NCI-H748 treated with DMSO at 0.1 percent for 48 hours (cell line): ENCODE measurements around the gene SDK2.
A peak's percentile ranks its signal among the peaks of the same experiment; 100 is the strongest.
"Not testable (repeated sequence)": the region's sequence is repeated elsewhere in the genome, so short reads cannot be mapped to it uniquely, and the experiment has no call there.

Source experiments
- DNase-seq: peaks from one replicate; lab custom pipeline; 2025; lab: John Stamatoyannopoulos, UW

The SDK2 gene

GRCh38 chr17:73480740-73481139, 163.5 kb downstream of the SDK2 start:
- DNase-seq, result no peak

- DNase-seq, result no peak
Observed at GRCh38 chr17:73478768-73479424, 165.3 kb downstream of the SDK2 start.

- DNase-seq, result no peak
Observed at GRCh38 chr17:73478334-73478733, 165.9 kb downstream of the SDK2 start.

GRCh38 chr17:73476890-73477350, 167.3 kb downstream of the SDK2 start:
- DNase-seq, result peak; percentile 24

- DNase-seq, result no peak
Observed at GRCh38 chr17:73474370-73474988, 169.8 kb downstream of the SDK2 start.

GRCh38 chr17:73472715-73473114, 171.5 kb downstream of the SDK2 start:
- not testable (repeated sequence) for DNase-seq

- DNase-seq, result no peak
Observed at GRCh38 chr17:73471924-73472323, 172.3 kb downstream of the SDK2 start.

- no peak for DNase-seq
Observed at GRCh38 chr17:73470316-73470826, 173.9 kb downstream of the SDK2 start.

GRCh38 chr17:73469311-73469710, 174.9 kb downstream of the SDK2 start:
- DNase-seq, result no peak

- no peak for DNase-seq
Observed at GRCh38 chr17:73468221-73468620, 176.0 kb downstream of the SDK2 start.

GRCh38 chr17:73467651-73468050, 176.6 kb downstream of the SDK2 start:
- DNase-seq, result no peak

- DNase-seq, result no peak
Observed at GRCh38 chr17:73466704-73467433, 177.4 kb downstream of the SDK2 start.

- DNase-seq, result no peak
Observed at GRCh38 chr17:73465953-73466230, 178.4 kb downstream of the SDK2 start.

GRCh38 chr17:73465130-73465952, 178.9 kb downstream of the SDK2 start:
- DNase-seq, result peak; percentile 90

GRCh38 chr17:73464447-73464846, 179.8 kb downstream of the SDK2 start:
- no peak for DNase-seq

GRCh38 chr17:73463821-73464220, 180.4 kb downstream of the SDK2 start:
- no peak for DNase-seq

GRCh38 chr17:73462823-73463222, 181.4 kb downstream of the SDK2 start:
- peak; percentile 46 for DNase-seq

- no peak for DNase-seq
Observed at GRCh38 chr17:73459980-73460379, 184.3 kb downstream of the SDK2 start.

- no peak for DNase-seq
Observed at GRCh38 chr17:73455767-73456166, 188.5 kb downstream of the SDK2 start.

- peak; percentile 20 for DNase-seq
Observed at GRCh38 chr17:73455050-73455687, 189.1 kb downstream of the SDK2 start.

- not testable (repeated sequence) for DNase-seq
Observed at GRCh38 chr17:73453494-73453893, 190.8 kb downstream of the SDK2 start.

- no peak for DNase-seq
Observed at GRCh38 chr17:73453090-73453489, 191.2 kb downstream of the SDK2 start.
